HG02840 (cell line): ENCODE data around the gene CNPY3.
"Not testable (repeated sequence)": the region's sequence is repeated elsewhere in the genome, so short reads cannot be mapped to it uniquely, and the experiment has no call there.

Experiments used
- ATAC-seq: cut with Tn5 transposase; IDR thresholded peaks from one replicate; pipeline ENCODE4 v1.9.1; 2021; ENCODE audit warnings: mild to moderate bottlenecking, moderate library complexity, moderate number of reproducible peaks; ENCODE audit not compliant: unreplicated experiment, low FRiP score

Gene CNPY3

GRCh38 chr6:42914546-42914945 is 14.7 kb upstream of the CNPY3 start:
- no peak for ATAC-seq

DNA sequence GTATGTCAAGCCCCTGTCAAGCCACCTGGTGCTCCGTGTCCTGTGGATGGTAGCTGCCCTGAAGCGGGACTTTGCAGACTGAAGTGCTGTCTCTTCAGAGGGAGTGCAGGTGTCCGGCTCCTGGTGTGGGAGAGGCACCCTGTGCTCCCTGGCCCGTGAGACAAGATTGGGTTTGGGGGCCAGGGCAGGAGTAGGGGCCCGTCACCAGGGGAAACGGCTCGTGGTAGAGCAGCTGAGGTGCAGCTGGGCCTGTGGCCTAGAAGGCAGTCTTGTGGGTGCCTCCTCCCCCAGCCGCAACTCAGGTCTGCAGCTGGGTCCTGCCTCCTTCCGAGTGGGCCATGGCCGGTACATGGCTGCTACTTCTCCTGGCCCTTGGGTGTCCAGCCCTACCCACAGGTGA is 13.5 kb upstream of the CNPY3 start, which contains the start of gene PTCRA:
TSS of gene PTCRA (plus strand) at position 322 of the 400 bp plus-strand sequence. CDS start at position 339, 17 bp downstream.
- ATAC-seq: no peak

DNA sequence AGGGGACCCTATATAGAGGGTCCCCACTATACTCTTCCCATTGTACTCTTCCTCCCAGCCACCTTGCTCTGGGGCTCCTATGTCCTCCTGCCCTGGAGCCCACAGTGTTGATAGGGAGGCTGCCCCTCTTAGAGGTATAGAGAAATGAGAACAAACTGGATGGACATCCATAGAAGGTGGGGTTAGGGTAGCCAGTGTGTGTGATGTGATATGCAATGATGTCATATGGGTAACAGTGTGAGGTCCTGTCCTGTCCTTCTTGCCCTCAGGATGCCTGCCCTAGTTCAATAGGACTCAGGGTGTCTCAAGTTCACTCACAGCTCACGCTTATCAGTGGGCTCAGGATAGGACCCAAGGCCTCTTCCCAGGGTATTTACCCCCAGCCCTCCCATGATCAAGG is 13.0 kb upstream of the CNPY3 start:
- no peak for ATAC-seq

- no peak for ATAC-seq
Measured at GRCh38 chr6:42921801-42922200, 7.5 kb upstream of the CNPY3 start.

- no peak for ATAC-seq
Measured at GRCh38 chr6:42923666-42924065, 5.6 kb upstream of the CNPY3 start.

DNA sequence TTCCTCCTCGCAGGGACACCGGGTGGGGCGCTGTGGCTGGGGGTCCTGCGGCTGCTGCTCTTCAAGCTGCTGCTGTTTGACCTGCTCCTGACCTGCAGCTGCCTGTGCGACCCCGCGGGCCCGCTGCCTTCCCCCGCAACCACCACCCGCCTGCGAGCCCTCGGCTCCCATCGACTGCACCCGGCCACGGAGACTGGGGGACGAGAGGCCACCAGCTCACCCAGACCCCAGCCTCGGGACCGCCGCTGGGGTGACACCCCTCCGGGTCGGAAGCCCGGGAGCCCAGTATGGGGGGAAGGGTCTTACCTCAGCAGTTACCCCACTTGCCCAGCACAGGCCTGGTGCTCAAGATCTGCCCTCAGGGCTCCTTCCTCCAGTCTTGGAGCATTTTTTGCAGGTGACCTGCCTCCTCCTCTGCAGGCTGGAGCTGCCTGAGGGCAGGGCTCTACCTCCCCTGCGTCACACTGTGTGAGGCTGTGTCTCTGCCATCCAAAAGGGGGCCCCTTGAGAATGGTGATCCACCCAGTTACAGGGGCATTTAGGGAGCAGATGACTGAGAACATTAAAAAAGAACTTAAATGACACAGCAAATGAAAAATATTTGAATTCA is 3.9 kb upstream of the CNPY3 start:
- no peak for ATAC-seq

DNA sequence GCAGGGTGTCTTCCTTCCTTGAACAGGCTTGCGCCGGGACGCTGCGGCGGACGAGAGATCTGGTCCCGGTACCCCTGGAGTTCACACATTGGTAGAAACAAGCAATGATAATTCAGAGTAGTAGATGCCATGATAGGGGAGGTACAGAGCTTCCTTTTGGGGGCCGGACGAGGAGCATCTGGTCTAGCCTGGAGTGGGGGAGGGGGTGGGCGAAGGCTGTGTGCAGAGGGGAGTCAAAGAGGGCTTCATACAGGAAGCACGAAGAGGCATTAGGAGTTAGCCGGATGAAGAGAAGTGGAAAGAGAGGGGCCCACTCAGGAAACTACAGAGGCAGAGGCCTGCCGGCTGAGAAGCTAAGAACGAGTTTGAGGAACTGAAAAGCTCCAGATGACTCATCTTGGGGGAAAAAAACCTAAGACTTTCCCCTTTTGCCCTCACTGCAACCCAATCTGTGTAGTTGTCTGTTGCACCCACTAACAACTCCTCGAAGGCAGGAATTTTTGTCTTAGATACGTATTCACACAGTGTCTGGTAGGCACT is 611 bp downstream of the CNPY3 start:
- ATAC-seq: peak; percentile 47

DNA sequence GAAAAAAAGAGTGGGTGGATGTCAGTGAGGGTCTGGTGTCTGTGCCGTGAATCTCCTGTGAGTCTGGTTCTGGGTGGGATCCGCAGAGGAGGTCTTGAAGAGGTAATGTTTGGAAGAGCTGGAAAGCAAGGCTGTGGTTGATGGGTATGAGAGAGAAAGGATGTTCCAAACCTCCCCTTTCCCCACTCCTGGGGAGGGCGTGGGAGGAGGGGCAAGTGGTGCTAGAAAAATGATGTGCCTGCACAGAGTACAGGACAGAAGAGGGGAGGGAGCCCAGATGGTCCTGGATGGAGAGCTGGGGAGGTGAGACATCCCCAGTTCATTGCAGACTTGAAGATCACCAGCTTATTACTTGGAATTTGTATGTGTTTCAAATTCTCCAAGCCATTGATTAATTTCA is 3.1 kb downstream of the CNPY3 start:
- no peak for ATAC-seq

GRCh38 chr6:42933205-42933604 is 3.9 kb downstream of the CNPY3 start:
- ATAC-seq: no peak

- no peak for ATAC-seq
Measured at GRCh38 chr6:42935322-42935721, 6.0 kb downstream of the CNPY3 start.

- no peak for ATAC-seq
Measured at GRCh38 chr6:42936398-42936797, 7.1 kb downstream of the CNPY3 start.

DNA sequence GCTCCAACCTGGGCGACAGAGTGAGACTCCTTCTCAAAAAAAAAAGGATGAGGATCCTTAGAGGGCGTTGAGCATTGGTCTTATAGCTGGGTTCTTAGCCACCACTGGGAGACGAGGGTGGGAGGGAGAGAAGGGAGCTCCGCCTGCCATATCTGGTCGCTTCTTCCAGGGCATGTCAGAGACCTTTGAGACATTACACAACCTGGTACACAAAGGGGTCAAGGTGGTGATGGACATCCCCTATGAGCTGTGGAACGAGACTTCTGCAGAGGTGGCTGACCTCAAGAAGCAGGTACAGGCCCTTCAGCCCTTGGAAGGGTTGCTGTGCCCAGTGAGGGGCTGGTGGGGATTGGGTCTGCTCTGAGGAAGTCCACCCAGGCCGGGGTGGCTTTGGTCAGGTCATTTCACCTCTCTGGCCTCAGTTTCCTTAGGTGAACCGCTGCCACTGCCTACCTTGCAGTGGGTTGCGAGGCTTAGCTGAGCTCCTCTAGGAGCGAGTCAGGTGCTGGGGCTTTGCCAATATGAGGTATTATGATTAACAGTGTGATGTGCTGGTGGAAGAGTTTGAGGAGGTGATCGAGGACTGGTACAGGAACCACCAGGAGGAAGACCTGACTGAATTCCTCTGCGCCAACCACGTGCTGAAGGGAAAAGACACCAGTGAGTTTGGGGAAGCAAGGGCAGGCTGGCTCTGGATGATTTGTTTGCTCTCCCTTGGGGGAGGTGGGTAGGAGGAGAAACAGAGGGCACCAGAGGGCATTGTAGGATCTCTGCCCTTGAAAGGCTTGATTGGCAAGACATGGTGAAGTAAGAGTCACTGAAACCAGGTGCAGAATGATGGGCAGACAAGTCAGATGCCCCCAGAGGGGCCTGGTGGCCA is 8.5 kb downstream of the CNPY3 start:
- ATAC-seq: no peak

- ATAC-seq: no peak
Measured at GRCh38 chr6:42938428-42938796, 9.1 kb downstream of the CNPY3 start.

DNA sequence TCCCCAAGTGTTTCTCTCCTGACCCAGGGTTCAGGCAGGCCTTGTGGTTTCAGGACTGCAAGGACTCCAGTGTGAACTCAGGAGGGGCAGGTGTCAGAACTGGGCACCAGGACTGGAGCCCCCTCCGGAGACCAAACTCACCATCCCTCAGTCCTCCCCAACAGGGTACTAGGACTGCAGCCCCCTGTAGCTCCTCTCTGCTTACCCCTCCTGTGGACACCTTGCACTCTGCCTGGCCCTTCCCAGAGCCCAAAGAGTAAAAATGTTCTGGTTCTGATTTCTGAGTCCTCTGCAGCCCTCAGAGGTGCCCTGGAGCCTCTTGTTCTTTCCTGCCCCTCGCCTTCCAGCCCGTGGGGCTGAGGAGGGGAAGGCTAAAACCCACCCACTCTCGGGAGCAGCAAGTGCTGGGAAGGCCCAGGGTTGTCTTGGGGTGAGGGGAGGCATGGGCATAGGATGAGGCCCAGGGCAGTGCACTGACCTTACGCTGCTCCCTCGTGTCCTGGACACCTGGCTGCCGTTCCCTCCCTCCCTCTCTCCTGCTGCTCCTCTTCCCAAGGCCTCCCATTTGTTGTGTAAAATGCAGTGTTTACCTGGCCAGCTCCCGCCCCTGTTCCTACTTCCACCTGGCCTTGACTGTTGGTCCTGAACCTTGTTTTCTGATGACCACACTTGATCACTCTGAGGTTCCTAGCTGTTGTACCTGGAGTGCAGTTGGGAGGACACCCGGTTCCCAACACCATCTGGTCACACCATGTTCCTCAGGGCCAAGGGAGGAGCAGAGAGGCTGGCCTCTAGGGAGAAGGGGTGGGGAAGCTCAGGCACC is 9.9 kb downstream of the CNPY3 start:
- no peak for ATAC-seq

- ATAC-seq: no peak
Measured at GRCh38 chr6:42939810-42940167, 10.5 kb downstream of the CNPY3 start.

DNA sequence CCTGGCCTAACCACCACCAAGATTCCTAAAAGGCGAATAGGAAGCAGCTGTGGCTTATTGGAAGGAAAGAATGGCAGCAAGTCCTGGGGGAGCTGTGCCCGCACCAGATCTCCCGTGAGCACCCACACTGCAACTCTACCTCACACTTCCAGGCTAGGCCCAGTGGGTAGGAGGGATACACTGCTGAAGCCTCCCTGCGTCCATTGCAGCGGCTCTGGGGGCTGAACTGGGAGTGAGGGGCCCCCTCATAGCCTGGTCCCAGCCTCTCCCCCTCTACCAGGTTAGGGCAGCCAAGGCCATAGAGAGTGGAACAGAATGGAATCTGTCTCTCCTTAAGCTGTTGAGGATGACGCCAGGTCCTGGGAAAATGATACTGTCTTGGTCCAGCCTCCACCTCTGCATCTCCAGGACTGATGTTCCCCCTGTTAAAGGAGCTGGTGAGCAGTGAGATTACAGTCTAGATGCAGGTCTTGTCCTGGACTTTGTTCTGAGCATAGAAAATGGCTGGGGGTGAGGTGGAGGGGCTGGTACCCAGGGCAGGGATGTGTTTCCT is 11.3 kb downstream of the CNPY3 start:
- ATAC-seq: no peak

- ATAC-seq: not testable (repeated sequence)
Measured at GRCh38 chr6:42941356-42941755, 12.1 kb downstream of the CNPY3 start.

DNA sequence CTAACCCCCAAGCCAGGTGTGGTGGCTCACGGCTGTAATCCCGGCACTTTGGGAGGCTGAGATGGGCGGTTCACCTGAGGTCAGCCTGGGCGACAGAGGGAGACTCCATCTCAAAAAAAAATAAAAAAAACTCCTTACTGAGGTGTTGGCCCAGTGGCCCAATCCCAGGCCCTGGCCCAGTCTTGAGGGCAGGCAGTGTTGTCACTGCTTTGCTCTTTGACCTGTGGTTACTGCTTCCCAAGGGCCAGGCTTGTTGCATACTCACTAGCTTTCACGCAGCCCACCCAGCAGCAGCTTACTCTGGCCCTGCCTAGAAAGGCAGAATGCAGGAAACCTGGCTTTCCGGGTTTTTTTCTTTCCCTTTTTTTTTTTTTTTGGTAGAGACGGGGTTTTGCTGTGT is 13.2 kb downstream of the CNPY3 start:
- no peak for ATAC-seq

DNA sequence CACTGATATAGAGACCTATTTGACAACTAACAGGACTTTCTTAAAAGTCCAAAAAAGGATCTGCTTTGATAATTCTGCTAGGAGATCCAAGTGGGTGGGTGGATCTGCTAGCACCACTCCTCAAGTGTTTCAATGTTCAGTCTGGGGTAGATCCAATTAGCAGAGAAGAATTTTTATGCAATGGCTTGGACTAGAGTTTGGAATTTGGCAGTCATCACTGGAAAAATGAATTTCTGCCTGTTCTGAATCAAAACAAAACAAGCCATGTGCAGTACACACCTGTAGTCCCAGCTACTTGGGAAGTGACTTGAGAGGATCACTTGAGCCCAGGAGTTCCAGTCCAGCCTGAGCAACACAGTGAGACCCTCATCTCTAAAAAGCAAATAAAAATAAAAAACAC is 18.7 kb downstream of the CNPY3 start:
- no peak for ATAC-seq

GRCh38 chr6:42952389-42952788 is 23.1 kb downstream of the CNPY3 start:
- no peak for ATAC-seq

GRCh38 chr6:42954405-42954804 is 25.1 kb downstream of the CNPY3 start:
- ATAC-seq: not testable (repeated sequence)
